Neural cell (in vitro differentiated cells): Measurements from ENCODE around the gene PNRC2. TPM values are rescaled to one million over a fixed set of nuclear protein-coding genes. Genes with fewer than 3 reads are reported as not detected.
"Not testable (repeated sequence)": the region's sequence is repeated elsewhere in the genome, so short reads cannot be mapped to it uniquely, and the experiment has no call there.

Source experiments
- H2AFZ ChIP-seq: fragments of 200-600, 300-800 bp; sonication (generic), shearing (Covaris generic); 2 replicates; pipeline ENCODE4 v1.6.0; 2014; ENCODE audit warnings: low read depth, mild to moderate bottlenecking, antibody characterized with exemption, low read length, moderate library complexity
- H3F3A ChIP-seq: fragments of 200-600 bp; shearing (Covaris generic); 2 replicates; pipeline ENCODE4 v1.6.1; 2016; ENCODE audit warnings: mild to moderate bottlenecking, moderate library complexity, mixed read lengths, antibody characterized with exemption, low read length; ENCODE audit not compliant: insufficient read depth, poor library complexity, severe bottlenecking
- H3K27ac ChIP-seq: fragments of 200-600, 300-800 bp; sonication (generic), shearing (Covaris generic); 2 replicates; pipeline ENCODE4 v1.5.1; 2014; ENCODE audit warnings: mild to moderate bottlenecking, low read length, moderate library complexity
- H3K27me3 ChIP-seq: fragments of 300-800, 200-600 bp; sonication (generic), shearing (Covaris generic); 2 replicates; pipeline ENCODE4 v1.6.0; 2014; ENCODE audit warnings: mild to moderate bottlenecking, low read depth, low read length, moderate library complexity; ENCODE audit not compliant: insufficient read depth
- H3K36me3 ChIP-seq: fragments of 300-800, 200-600 bp; sonication (generic), shearing (Covaris generic); 2 replicates; pipeline ENCODE4 v1.5.1; 2014; ENCODE audit warnings: mild to moderate bottlenecking, antibody characterized with exemption, low read length, moderate library complexity; ENCODE audit not compliant: insufficient read depth
- H3K4me2 ChIP-seq: fragments of 300-800, 200-600 bp; sonication (generic), shearing (Covaris generic); 2 replicates; pipeline ENCODE4 v1.6.0; 2014; ENCODE audit warnings: mild to moderate bottlenecking, low read length
- H3K4me3 ChIP-seq: fragments of 300-800, 200-600 bp; sonication (generic), shearing (Covaris generic); 2 replicates; pipeline ENCODE4 v1.5.1; 2014; ENCODE audit warnings: mild to moderate bottlenecking, low read length, moderate library complexity
- H3K79me2 ChIP-seq: fragments of 200-600 bp; shearing (Covaris generic); replicated peaks from 2 replicates; pipeline ENCODE4 v1.6.0; 2014; ENCODE audit warnings: mild to moderate bottlenecking, low read length, moderate library complexity; ENCODE audit not compliant: insufficient read depth
- H3K9ac ChIP-seq: fragments of 300-800, 200-600 bp; sonication (generic), shearing (Covaris generic); 2 replicates; pipeline ENCODE4 v1.6.1; 2016; ENCODE audit warnings: mild to moderate bottlenecking, low read length, mixed read lengths
- H3K9me2 ChIP-seq: fragments of 200-600 bp; shearing (Covaris generic); 2 replicates; pipeline ENCODE4 v1.6.1; 2016; ENCODE audit warnings: mild to moderate bottlenecking, low read length, mixed read lengths; ENCODE audit not compliant: insufficient read depth
- H3K9me3 ChIP-seq: fragments of 200-600, 300-800 bp; sonication (generic), shearing (Covaris generic); 2 replicates; pipeline ENCODE4 v1.6.1; 2016; ENCODE audit warnings: mild to moderate bottlenecking, mixed run types, low read length, moderate library complexity, mixed read lengths
- H4K20me1 ChIP-seq: fragments of 200-600 bp; shearing (Covaris generic); 2 replicates; pipeline ENCODE4 v1.6.1; 2016; ENCODE audit warnings: mild to moderate bottlenecking, mixed run types; ENCODE audit not compliant: insufficient read depth
- CTCF ChIP-seq: fragments of 450-650 bp; IDR thresholded peaks from 2 replicates; pipeline ENCODE4 v1.5.1; 2014; ENCODE audit warnings: antibody characterized with exemption, mild to moderate bottlenecking, moderate library complexity; ENCODE audit not compliant: poor library complexity, severe bottlenecking
- EP300 ChIP-seq: fragments of 450-650 bp; conservative IDR thresholded peaks from 2 replicates; pipeline ENCODE4 v1.6.1; 2014; ENCODE audit warnings: antibody characterized with exemption, mild to moderate bottlenecking, moderate library complexity; ENCODE audit not compliant: poor library complexity, severe bottlenecking
- EZH2 ChIP-seq: fragments of 200-600, 300-800 bp; shearing (Covaris generic), sonication (generic); IDR thresholded peaks from 2 replicates; pipeline ENCODE4 v1.6.1; 2014; ENCODE audit warnings: antibody characterized with exemption, low read length, borderline replicate concordance, mild to moderate bottlenecking; ENCODE audit not compliant: insufficient read depth, poor library complexity, severe bottlenecking
- MXI1 ChIP-seq: fragments of 450-650 bp; conservative IDR thresholded peaks from 2 replicates; pipeline ENCODE4 v1.6.1; 2014; ENCODE audit warnings: antibody characterized with exemption, mild to moderate bottlenecking; ENCODE audit not compliant: poor library complexity, severe bottlenecking
- POLR2AphosphoS5 ChIP-seq: IDR thresholded peaks from 2 replicates; pipeline ENCODE4 v1.6.1; 2012
- RAD21 ChIP-seq: fragments of 450-650 bp; conservative IDR thresholded peaks from 2 replicates; pipeline ENCODE4 v1.6.1; 2014; ENCODE audit warnings: antibody characterized with exemption, mild to moderate bottlenecking, moderate library complexity
- SMC3 ChIP-seq: fragments of 450-650 bp; conservative IDR thresholded peaks from 2 replicates; pipeline ENCODE4 v1.6.1; 2014; ENCODE audit warnings: antibody characterized with exemption, mild to moderate bottlenecking, moderate library complexity; ENCODE audit not compliant: poor library complexity
- TAF1 ChIP-seq: IDR thresholded peaks from 2 replicates; pipeline ENCODE4 v1.6.1; 2012; ENCODE audit warnings: low read depth
- polyA plus RNA-seq: library from polyadenylated mRNA; depleted of rRNA; stranded (reverse); fragments of >200 nt; gene quantifications from 2 replicates; pipeline ENCODE4 v1.2.3, GENCODE V29; 2014
- TF ChIP-seq, protein P1 (sequence below): IDR thresholded peaks from 2 replicates; pipeline ENCODE4 v1.6.1; 2012; ENCODE audit warnings: borderline replicate concordance

Gene PNRC2
- polyA plus RNA-seq, 1 donor from 2014 or later: 97.1 TPM

GRCh38 chr1:23989263-23989662, 29.6 kb downstream of the PNRC2 start:
- no peak overlapping the region for H3K27ac ChIP-seq
- no peak for TF ChIP-seq EZH2
- no peak overlapping the region for H3K9ac ChIP-seq
- no peaks in the 10 kb centered on the region for H3F3A ChIP-seq
- no peaks in the 10 kb centered on the region for H3K27me3 ChIP-seq
- H2AFZ ChIP-seq: no peak overlapping the region
- no peaks in the 10 kb centered on the region for H3K36me3 ChIP-seq
- H3K9me3 ChIP-seq: no peaks in the 10 kb centered on the region
- H3K4me3 ChIP-seq: no peak overlapping the region
- no peaks in the 10 kb centered on the region for H3K79me2 ChIP-seq
- H4K20me1 ChIP-seq: no peaks in the 10 kb centered on the region
- no peaks in the 10 kb centered on the region for H3K9me2 ChIP-seq
- no peak overlapping the region for H3K4me2 ChIP-seq

DNA sequence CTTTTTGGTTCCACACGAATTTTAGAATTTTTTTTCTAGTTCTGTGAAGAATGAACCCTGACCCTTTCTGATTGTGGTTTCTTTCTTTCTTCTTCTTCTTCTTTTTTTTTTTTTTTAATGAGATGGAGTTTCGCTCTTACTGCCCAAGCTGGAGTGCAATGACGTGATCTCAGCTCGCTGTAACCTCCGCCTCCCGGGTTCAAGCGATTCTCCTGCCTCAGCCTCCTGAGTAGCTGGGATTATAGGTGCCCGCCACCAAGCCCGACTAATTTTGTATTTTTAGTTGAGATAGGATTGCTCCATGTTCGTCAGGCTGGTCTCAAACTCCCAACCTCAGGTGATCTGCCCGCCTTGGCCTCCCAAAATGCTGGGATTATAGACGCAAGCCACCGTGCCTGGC, 32.4 kb downstream of the PNRC2 start:
- H3K27me3 ChIP-seq, H3K79me2 ChIP-seq, H4K20me1 ChIP-seq, H3K27ac ChIP-seq, H3F3A ChIP-seq, H3K36me3 ChIP-seq, H3K9me2 ChIP-seq, H3K9me3 ChIP-seq, H2AFZ ChIP-seq, H3K9ac ChIP-seq, H3K4me3 ChIP-seq, H3K4me2 ChIP-seq: not testable (repeated sequence)

DNA sequence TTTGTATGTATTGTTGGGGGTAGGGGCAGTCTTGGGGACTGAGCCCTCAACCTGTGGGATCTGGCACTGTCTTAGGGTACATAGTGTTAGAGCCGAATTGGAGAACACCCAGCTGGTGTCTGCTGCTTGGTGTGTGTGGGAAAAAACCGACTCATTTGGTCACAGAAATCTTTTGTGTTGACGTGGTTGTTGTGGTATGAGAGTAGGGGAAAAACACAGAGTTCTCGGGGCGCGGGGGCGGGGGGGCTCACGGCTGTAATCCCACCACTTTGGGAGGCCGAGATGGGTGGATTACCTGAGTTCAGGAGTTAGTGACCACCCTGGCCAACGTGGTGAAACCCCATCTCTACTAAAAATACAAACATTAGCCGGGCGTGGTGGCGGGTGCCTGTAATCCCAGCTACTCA, 35.8 kb downstream of the PNRC2 start:
- no peaks in the 10 kb centered on the region for H3F3A ChIP-seq
- H2AFZ ChIP-seq: no peak overlapping the region
- no peak overlapping the region for H3K27ac ChIP-seq
- H3K4me2 ChIP-seq: no peak overlapping the region
- no peak overlapping the region for H3K9ac ChIP-seq
- no peaks in the 10 kb centered on the region for H3K79me2 ChIP-seq
- no peaks in the 10 kb centered on the region for H3K36me3 ChIP-seq
- no peak overlapping the region for H3K4me3 ChIP-seq
- H4K20me1 ChIP-seq: no peaks in the 10 kb centered on the region
- no peaks in the 10 kb centered on the region for H3K9me2 ChIP-seq
- no peak for TF ChIP-seq EZH2
- TF ChIP-seq, protein P1, sequence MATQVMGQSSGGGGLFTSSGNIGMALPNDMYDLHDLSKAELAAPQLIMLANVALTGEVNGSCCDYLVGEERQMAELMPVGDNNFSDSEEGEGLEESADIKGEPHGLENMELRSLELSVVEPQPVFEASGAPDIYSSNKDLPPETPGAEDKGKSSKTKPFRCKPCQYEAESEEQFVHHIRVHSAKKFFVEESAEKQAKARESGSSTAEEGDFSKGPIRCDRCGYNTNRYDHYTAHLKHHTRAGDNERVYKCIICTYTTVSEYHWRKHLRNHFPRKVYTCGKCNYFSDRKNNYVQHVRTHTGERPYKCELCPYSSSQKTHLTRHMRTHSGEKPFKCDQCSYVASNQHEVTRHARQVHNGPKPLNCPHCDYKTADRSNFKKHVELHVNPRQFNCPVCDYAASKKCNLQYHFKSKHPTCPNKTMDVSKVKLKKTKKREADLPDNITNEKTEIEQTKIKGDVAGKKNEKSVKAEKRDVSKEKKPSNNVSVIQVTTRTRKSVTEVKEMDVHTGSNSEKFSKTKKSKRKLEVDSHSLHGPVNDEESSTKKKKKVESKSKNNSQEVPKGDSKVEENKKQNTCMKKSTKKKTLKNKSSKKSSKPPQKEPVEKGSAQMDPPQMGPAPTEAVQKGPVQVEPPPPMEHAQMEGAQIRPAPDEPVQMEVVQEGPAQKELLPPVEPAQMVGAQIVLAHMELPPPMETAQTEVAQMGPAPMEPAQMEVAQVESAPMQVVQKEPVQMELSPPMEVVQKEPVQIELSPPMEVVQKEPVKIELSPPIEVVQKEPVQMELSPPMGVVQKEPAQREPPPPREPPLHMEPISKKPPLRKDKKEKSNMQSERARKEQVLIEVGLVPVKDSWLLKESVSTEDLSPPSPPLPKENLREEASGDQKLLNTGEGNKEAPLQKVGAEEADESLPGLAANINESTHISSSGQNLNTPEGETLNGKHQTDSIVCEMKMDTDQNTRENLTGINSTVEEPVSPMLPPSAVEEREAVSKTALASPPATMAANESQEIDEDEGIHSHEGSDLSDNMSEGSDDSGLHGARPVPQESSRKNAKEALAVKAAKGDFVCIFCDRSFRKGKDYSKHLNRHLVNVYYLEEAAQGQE: no peak
- TF ChIP-seq TAF1: no peak
- no peak for TF ChIP-seq RAD21
- TF ChIP-seq MXI1: no peak
- TF ChIP-seq EP300: no peak
- TF ChIP-seq CTCF: no peak
- no peak for TF ChIP-seq SMC3
- TF ChIP-seq POLR2AphosphoS5: no peak
- no peaks in the 10 kb centered on the region for H3K9me3 ChIP-seq
- H3K27me3 ChIP-seq: no peaks in the 10 kb centered on the region
